Left lung (tissue), 10 donors: ENCODE measurements around the gene IFI27L2. TPM values are rescaled to one million over a fixed set of nuclear protein-coding genes. Genes with fewer than 3 reads are reported as not detected.

Source experiments
- ATAC-seq: fragments of 200-7000 bp; cut with Tn5 transposase; one replicate; pipeline ENCODE4 v1.9.1; 2020; ENCODE audit warnings: moderate library complexity
- DNase-seq, 4 donors: peaks; one replicate each; pipeline ENCODE4 v3.0.0-alpha.2; 2013 to 2020
- H3K27ac ChIP-seq, 2 donors: fragments of 200-600 bp; sonication (generic) in 1 of 2; one replicate each; pipeline versions ENCODE4 v1.5.0 to v1.8.0; 2020 to 2021
- H3K27me3 ChIP-seq, 2 donors: fragments of 200-600 bp; sonication (generic) in 1 of 2; one replicate each; pipeline versions ENCODE4 v1.5.0 to v1.8.0; 2020 to 2021
- H3K36me3 ChIP-seq, 2 donors: fragments of 200-600 bp; sonication (generic) in 1 of 2; one replicate each; pipeline versions ENCODE4 v1.5.0 to v1.8.0; 2020 to 2021
- H3K4me1 ChIP-seq, 2 donors: fragments of 200-600 bp; one replicate each; pipeline ENCODE4 v1.8.0; 2021
- H3K4me3 ChIP-seq, 2 donors: fragments of 200-600 bp; sonication (generic) in 1 of 2; one replicate each; pipeline versions ENCODE4 v1.5.0 to v1.8.0; 2020 to 2021; ENCODE audit warnings: mild to moderate bottlenecking in 1 of 2
- H3K9me3 ChIP-seq, 2 donors: fragments of 200-600 bp; sonication (generic) in 1 of 2; one replicate each; pipeline versions ENCODE4 v1.5.0 to v1.8.0; 2020 to 2021
- CTCF ChIP-seq, 2 donors: fragments of 200-600 bp; sonication (generic) in 1 of 2; IDR thresholded peaks; one replicate each; pipeline versions ENCODE4 v1.5.0 to v1.8.0; 2021; ENCODE audit warnings: antibody characterized with exemption in 2 of 2
- intact Hi-C, 2 donors: fragments of 100-400 bp; cut with DNase I; formaldehyde crosslinking; loops; one replicate each; pipeline versions ENCODE4 v1.11.2 to v1.14.2; 2022
- polyA plus RNA-seq, 6 donors: library from polyadenylated mRNA; unstranded; fragments of 120-200 nt; gene quantifications; one replicate each; pipeline ENCODE4 v1.2.1, GENCODE V29; 2013; ENCODE audit not compliant: insufficient read length in 6 of 6
- total RNA-seq, 2 donors: library from RNA; stranded (reverse); fragmentation: NEBNext Ultra II Directional; extraction: Animal tissue kit (Norgen Biotek cat#: 25700); gene quantifications; one replicate each; pipeline ENCODE4 v1.2.1, GENCODE V29; 2021
- donor health status: DM: no; HTN: yes; CAD: no.
- donor health status: DM: no; HTN: no; CAD: no.

IFI27L2 gene
- total and polyA plus RNA-seq, 8 donors = 30.7 to 59.3 (median 39.5) TPM

GRCh38 chr14:94111276-94112095 lies 17.9 kb downstream of the IFI27L2 start:
- Histone ChIP-seq H3K36me3 (no peaks in the 10 kb centered on the region), H3K27me3 (no peaks in the 10 kb centered on the region), H3K9me3 (no peaks in the 10 kb centered on the region), H3K27ac (peak overlapping the region; percentile 81 to 85), H3K4me1 (peaks cover 0 to 19% of the 10 kb centered on the region in 2 donors), H3K4me3 (peak overlapping the region; percentile 14 to 47)
- no peak for ATAC-seq
- intact Hi-C loops = no loop called here
- no peak for TF ChIP-seq CTCF (IDR thresholded peaks at IDR 0.05)
- DNase-seq = peak in 1 of 4 donors; percentile 71

- Histone ChIP-seq H3K9me3 (no peaks in the 10 kb centered on the region), H3K27me3 (no peaks in the 10 kb centered on the region), H3K4me1 (peaks cover 0 to 19% of the 10 kb centered on the region in 2 donors), H3K4me3 (peak within 1 kb of the TSS; percentile 14 to 47), H3K36me3 (no peaks in the 10 kb centered on the region), H3K27ac (peak within 1 kb of the TSS; percentile 81 to 85)
- DNase-seq (peak in 1 of 4 donors; percentile 40), ATAC-seq (peak; percentile 83)
- no peak for TF ChIP-seq CTCF (IDR thresholded peaks at IDR 0.05)
- intact Hi-C loops = no loop called here
Measured at GRCh38 chr14:94110552-94111181, 18.7 kb downstream of the IFI27L2 start, which contains the start of gene IFI27. TSS of gene IFI27 (plus strand) at chr14:94110736.

GRCh38 chr14:94109915-94110250 lies 19.5 kb downstream of the IFI27L2 start:
- DNase-seq = no peak
- Histone ChIP-seq H3K36me3 (no peaks in the 10 kb centered on the region), H3K4me1 (peaks cover 0 to 11% of the 10 kb centered on the region in 2 donors), H3K27me3 (no peaks in the 10 kb centered on the region), H3K9me3 (no peaks in the 10 kb centered on the region), H3K27ac (peak overlapping the region; percentile 81 to 85), H3K4me3 (no peak overlapping the region)
- ATAC-seq = no peak
- intact Hi-C loops = no loop called here
- TF ChIP-seq CTCF (IDR thresholded peaks at IDR 0.05) = no peak

- Histone ChIP-seq H3K27ac (no peak overlapping the region), H3K4me1 (peaks cover 0 to 2% of the 10 kb centered on the region in 2 donors), H3K4me3 (no peak overlapping the region), H3K9me3 (no peaks in the 10 kb centered on the region), H3K36me3 (no peaks in the 10 kb centered on the region), H3K27me3 (no peaks in the 10 kb centered on the region)
- TF ChIP-seq CTCF (IDR thresholded peaks at IDR 0.05) = no peak
- DNase-seq (no peak), ATAC-seq (no peak)
- intact Hi-C loops = no loop called here
Measured at GRCh38 chr14:94104731-94105130, 24.7 kb downstream of the IFI27L2 start.

GRCh38 chr14:94103554-94104150 lies 25.8 kb downstream of the IFI27L2 start:
- no peak for TF ChIP-seq CTCF (IDR thresholded peaks at IDR 0.05)
- Histone ChIP-seq H3K36me3 (no peaks in the 10 kb centered on the region), H3K9me3 (no peaks in the 10 kb centered on the region), H3K4me3 (no peak overlapping the region), H3K27ac (no peak overlapping the region), H3K4me1 (no peaks in the 10 kb centered on the region), H3K27me3 (no peaks in the 10 kb centered on the region)
- no peak for ATAC-seq
- intact Hi-C loops = no loop called here
- no peak for DNase-seq
